SH-SY5Y (cell line): Measurements from ENCODE around the gene ADCY6.

Experiments
- GATA2 ChIP-seq: IDR thresholded peaks from 2 replicates; pipeline ENCODE4 v1.6.1; 2011; ENCODE audit warnings: mild to moderate bottlenecking, low read depth, low read length
- GATA3 ChIP-seq: IDR thresholded peaks from 2 replicates; pipeline ENCODE4 v1.6.1; 2011; ENCODE audit warnings: low read depth, mild to moderate bottlenecking, low read length, moderate library complexity

DNA sequence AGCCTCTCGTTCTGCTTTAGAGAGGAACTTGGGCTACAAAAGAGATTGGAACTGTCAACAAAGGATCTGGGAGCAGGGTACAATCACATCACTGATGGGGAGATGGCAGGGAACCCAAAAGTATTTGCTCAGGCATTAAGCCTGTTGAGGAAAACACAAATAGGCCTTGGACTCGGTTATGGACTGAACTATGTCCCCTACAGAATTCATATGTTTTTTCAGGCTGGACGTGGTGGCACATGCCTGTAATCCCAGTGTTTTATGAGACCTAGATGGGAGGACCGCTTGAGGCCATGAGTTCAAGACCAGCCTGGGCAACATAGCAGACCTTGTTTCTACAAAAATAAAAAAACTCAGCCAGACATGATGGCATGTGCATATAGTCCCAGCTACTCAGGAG lies 49.2 kb upstream of the ADCY6 start:
- TF ChIP-seq GATA2: no peak
- no peak for TF ChIP-seq GATA3
